ENCODE data around the gene FAM210B.
"Not testable (repeated sequence)": the region's sequence is repeated elsewhere in the genome, so short reads cannot be mapped to it uniquely, and the experiment has no call there.

FAM210B gene

DNA sequence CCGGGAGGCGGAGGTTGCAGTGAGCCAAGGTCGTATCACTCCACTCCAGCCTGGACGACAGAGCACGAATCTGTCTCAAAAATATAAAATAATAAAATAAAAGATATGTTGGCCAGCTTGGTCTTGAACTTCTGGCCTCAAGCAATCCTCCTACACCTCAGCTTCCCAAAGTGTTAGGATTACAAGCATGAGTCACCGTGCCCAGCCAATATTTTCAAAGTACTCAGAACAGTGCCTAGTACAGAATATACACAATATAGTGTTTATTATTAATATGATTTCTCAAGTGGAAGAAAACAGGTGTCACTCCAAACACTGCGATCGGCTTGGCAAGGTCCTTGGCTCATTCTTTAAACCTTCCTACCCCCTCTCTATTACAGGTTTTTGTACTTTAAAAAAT lies 3.1 kb downstream of the FAM210B start:
- DNase-seq = no peak

- no peak for DNase-seq
These were observed 4.1 kb downstream of the FAM210B start for GRCh38 chr20:56362833-56363413.

DNA sequence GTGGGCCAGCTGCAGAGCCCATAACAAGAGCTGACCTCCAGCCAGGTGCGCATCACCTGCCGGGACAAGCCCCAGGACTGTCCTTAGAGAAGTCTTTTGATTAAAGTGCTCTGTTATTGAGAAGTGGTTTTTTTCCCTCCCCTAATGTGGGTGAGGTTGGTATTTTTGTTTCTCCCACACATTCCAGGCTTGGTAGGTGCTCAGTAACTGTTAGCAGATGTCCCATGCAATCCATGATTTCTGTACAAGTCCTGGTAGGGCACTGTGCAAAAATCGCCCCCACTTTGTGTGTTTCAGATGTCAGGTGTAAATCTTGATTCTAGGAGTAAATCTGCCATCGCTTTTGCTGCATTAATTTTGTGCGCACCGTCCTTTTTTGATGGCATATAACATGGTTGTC lies 4.7 kb downstream of the FAM210B start:
- no peak for DNase-seq

- DNase-seq = no peak
These were observed 9.8 kb downstream of the FAM210B start for GRCh38 chr20:56368351-56369134.

- DNase-seq = no peak
These were observed 10.4 kb downstream of the FAM210B start for GRCh38 chr20:56369179-56369578.

DNA sequence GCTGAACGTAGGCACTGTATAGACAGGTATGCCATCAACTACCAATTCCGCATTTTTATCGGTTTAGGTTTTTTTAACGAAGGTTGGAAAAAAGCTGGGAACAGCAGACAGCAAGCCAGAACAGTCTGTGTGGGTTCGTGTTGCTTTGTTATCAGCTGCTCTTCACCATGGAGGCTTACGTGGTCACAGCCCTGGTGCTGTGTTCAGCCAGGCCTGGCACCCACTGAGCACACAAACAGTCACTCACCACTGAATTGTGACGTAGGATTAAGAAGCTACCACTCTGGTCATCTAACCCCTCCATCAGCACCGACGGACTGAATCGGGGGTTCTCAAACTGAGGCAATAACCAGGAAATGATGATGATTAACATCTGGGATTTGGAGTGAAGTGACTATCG lies 13.2 kb downstream of the FAM210B start:
- DNase-seq = no peak

- DNase-seq = peak; percentile 27
These were observed 14.1 kb downstream of the FAM210B start for GRCh38 chr20:56372850-56373249.

- DNase-seq = peak; percentile 80
These were observed 15.2 kb downstream of the FAM210B start for GRCh38 chr20:56373942-56374341.

DNA sequence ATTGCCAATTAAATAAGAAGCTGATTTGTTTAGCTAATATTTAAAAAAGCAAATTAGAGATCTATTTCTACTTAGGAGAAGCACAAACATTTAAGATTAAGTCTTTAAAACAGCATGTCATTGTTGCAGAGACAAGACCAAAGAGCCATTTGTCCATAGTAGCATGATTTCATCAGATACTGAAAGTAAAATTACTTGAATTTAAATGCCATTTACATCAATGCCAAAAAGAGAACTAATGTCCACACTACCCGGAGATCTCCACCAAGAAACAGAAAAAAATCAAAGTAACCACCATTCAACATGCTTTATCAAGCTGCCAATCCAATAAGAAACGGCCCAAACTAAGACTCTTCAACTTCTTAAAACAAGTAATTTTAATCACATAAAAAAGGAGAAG lies 17.6 kb downstream of the FAM210B start:
- no peak for DNase-seq

GRCh38 chr20:56378386-56378785 lies 19.6 kb downstream of the FAM210B start:
- DNase-seq = no peak

- no peak for DNase-seq
These were observed 21.6 kb downstream of the FAM210B start for GRCh38 chr20:56380375-56380774.

- DNase-seq = no peak
These were observed 22.7 kb downstream of the FAM210B start for GRCh38 chr20:56381501-56381900.

DNA sequence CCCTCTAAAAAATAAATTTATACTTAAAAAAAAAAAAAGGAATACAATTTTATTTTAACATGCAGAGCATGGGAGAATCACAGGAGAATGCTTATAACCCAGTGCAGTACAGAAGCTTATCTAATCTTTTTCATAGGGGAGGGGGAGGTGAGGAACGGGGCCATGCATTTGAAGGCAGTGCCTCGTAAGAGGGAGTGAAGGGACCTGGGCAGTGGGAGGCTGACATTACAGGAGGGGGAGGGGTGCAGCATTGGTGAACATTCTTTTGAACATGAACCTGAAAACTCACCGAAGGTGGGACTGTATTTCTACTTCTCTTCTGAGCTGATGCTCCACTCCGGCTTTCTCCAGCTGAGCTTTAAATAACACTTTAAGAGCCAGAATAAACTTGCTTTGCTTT lies 23.9 kb downstream of the FAM210B start:
- DNase-seq = no peak

GRCh38 chr20:56383334-56383733 lies 24.6 kb downstream of the FAM210B start:
- DNase-seq = no peak

GRCh38 chr20:56385130-56385529 lies 26.4 kb downstream of the FAM210B start:
- no peak for DNase-seq

GRCh38 chr20:56386219-56386618 lies 27.4 kb downstream of the FAM210B start:
- DNase-seq = no peak

DNA sequence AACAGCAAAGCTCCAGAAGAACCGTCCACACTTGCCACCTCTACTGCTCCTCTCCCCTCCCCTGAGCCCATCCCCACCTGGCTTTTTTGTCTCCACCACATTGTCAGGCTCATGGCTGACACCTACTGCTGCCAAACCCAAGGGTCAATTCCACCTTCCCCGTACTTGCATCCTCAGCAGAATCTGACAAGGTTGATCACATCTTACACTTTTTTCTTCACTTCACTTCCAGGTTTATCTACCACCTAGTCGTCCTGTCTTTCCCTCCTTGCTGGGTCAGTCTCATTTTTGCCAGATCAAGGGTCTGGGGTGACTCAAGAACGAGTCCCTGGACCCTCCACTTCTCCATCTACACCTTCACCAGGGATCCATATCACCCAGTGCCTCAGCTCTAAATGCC lies 30.1 kb downstream of the FAM210B start:
- no peak for DNase-seq

DNA sequence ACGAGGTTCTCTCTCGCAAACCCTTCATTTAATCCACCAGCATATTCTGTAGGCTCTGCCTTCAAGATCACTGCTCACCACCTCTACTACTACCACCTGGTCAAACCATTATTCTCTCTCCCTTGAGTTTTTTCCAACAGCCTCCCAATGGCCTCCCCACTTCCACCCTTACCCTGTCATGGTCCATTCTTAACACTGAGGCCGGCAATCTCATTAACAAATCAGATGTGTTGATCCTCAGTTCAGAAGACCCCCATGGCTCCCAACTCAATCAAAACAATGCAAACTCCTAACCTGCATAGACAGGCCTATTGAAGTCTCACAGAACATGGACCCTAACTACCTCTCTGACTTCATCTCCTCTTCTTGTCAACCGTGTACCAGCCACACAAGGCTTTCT lies 31.0 kb downstream of the FAM210B start:
- no peak for DNase-seq

DNA sequence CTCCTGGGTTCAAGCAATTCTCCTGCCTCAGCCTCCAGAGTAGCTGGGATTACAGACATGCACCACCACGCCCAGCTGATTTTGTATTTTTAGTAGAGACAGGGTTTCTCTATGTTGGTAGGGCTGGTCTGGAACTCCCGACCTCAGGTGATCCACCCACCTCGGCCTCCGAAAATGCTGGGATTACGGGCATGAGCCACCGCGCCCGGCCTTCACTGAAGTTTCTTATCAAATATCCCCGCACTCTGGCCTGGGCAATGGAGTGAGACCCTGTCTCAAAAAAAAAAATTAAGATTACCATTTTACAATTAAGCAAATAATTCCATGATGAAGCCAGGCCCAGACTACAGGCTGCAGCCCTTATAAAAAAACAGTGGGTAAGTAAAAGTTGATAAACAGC lies 31.6 kb downstream of the FAM210B start:
- DNase-seq = not testable (repeated sequence)

DNA sequence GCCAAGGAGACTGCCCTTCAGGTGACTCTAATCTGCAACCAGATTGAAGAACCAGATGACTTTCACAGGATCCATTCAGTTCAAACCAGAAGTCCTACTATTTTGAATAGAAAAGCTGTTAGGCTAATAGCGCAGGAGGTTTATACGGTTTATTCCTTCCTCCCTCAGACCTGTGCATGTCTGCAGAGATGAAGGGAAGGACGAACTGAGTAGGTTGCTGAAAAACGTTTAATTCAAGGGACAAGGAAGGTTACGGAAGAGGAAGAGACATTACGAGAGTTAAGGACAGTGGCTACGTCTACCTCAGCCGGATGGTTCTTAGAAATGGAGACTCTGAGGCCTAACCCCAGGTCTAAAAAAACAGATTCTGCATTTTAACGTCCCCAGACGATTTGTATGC lies 32.3 kb downstream of the FAM210B start:
- DNase-seq = no peak

DNA sequence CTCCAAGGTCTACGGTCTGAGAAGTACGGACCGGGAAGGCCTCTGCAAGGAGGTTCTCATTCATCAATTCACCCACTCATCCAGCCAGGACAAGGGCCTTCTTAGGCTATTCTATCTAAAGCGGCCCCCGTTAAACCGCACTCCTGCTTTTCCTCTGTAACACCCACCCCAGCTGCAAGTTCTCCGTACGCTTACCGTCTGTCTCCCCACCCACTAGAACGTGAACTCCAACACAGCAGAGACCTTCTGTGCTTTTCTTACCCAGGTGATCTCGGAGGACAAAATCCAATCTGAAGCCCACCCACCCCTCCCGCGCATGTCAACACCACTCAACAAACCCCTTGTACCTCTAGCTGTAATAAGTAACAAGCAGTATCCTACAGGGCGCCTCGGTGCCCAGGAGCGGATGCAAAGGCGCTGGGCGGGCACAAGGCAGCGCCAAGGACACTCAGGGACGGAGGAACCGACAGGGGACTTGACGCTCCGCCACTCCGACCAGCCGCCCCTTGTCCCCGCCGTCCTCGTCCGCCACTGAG lies 32.9 kb downstream of the FAM210B start:
- no peak for DNase-seq

- peak; percentile 100 for DNase-seq
These were observed 33.5 kb downstream of the FAM210B start, which contains the start of the genes AURKA and CSTF1 for GRCh38 chr20:56392132-56392880. TSS of gene AURKA (minus strand) at chr20:56392215. CDS start at chr20:56388197, 4,018 bp downstream. TSS of gene CSTF1 (plus strand) at chr20:56392645. CDS start at chr20:56395553, 2,908 bp downstream.

GRCh38 chr20:56392881-56393482 lies 34.2 kb downstream of the FAM210B start:
- DNase-seq = peak; percentile 41
